ENCODE measurements around the gene ASB13.

ASB13 gene

GRCh38 chr10:5606321-5606720 lies 60.1 kb downstream of the ASB13 start:
- Histone ChIP-seq H3K27ac (ENCODE audit: low read length) (no peak overlapping the region), H3K79me2 (ENCODE audit: low read length) (no peaks in the 10 kb centered on the region), H4K20me1 (ENCODE audit: insufficient read depth, low read length) (no peaks in the 10 kb centered on the region), H3K27me3 (replicated peaks; ENCODE audit: insufficient read depth, low read length) (no peaks in the 10 kb centered on the region), H3K36me3 (replicated peaks; ENCODE audit: insufficient read depth, low read length) (no peaks in the 10 kb centered on the region), H3K4me2 (ENCODE audit: low read depth, low read length) (no peak overlapping the region), H3F3A (ENCODE audit: insufficient read depth, low read length) (no peaks in the 10 kb centered on the region), H3K9me3 (replicated peaks; ENCODE audit: insufficient read depth, low read length) (no peaks in the 10 kb centered on the region), H3K9me2 (replicated peaks; ENCODE audit: insufficient read depth, low read length) (no peaks in the 10 kb centered on the region), H3K4me3 (ENCODE audit: low read length) (no peak overlapping the region), H3K4me1 (ENCODE audit: low read length) (peaks cover 19% of the 10 kb centered on the region), H3K9ac (ENCODE audit: low read length) (no peak overlapping the region), H2AFZ (ENCODE audit: low read length) (no peak overlapping the region)
- no peak for TF ChIP-seq CTCF (IDR thresholded peaks at IDR 0.05; ENCODE audit: low read length)
- no peak for DNase-seq

DNA sequence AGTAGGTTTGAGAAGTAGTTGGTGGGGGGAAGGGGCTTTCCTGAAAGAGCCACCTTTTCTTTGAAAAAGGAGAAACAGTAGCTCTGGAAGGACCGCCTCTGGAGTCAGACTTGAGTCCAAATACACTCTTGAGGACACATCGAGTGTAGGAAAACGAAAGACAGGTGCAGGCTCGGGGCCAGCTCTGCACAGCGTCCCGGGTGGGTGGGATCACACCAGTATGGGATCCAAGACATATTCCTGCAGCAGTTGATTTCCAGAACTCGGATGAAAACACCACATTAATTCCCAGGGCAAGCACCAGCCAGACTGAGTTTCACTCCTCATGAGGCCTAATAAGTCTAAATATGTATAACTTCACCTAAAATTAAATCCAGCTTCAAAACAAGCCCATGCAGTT lies 61.4 kb downstream of the ASB13 start:
- Histone ChIP-seq H3K27me3 (replicated peaks; ENCODE audit: insufficient read depth, low read length) (no peaks in the 10 kb centered on the region), H3K79me2 (ENCODE audit: low read length) (no peaks in the 10 kb centered on the region), H3K27ac (ENCODE audit: low read length) (no peak overlapping the region), H3K9ac (ENCODE audit: low read length) (no peak overlapping the region), H3K9me2 (replicated peaks; ENCODE audit: insufficient read depth, low read length) (no peaks in the 10 kb centered on the region), H3K9me3 (replicated peaks; ENCODE audit: insufficient read depth, low read length) (no peaks in the 10 kb centered on the region), H3K36me3 (replicated peaks; ENCODE audit: insufficient read depth, low read length) (no peaks in the 10 kb centered on the region), H3F3A (ENCODE audit: insufficient read depth, low read length) (no peaks in the 10 kb centered on the region), H3K4me1 (ENCODE audit: low read length) (peaks cover 19% of the 10 kb centered on the region), H4K20me1 (ENCODE audit: insufficient read depth, low read length) (no peaks in the 10 kb centered on the region), H2AFZ (ENCODE audit: low read length) (no peak overlapping the region), H3K4me2 (ENCODE audit: low read depth, low read length) (no peak overlapping the region), H3K4me3 (ENCODE audit: low read length) (no peak overlapping the region)
- TF ChIP-seq EZH2 (optimal IDR thresholded peaks at IDR 0.05; ENCODE audit: low read depth, low read length) (no peak), CTCF (IDR thresholded peaks at IDR 0.05; ENCODE audit: low read length) (no peak), EZH2phosphoT487 (IDR thresholded peaks at IDR 0.05; ENCODE audit: low read length) (no peak)
- no peak for DNase-seq

DNA sequence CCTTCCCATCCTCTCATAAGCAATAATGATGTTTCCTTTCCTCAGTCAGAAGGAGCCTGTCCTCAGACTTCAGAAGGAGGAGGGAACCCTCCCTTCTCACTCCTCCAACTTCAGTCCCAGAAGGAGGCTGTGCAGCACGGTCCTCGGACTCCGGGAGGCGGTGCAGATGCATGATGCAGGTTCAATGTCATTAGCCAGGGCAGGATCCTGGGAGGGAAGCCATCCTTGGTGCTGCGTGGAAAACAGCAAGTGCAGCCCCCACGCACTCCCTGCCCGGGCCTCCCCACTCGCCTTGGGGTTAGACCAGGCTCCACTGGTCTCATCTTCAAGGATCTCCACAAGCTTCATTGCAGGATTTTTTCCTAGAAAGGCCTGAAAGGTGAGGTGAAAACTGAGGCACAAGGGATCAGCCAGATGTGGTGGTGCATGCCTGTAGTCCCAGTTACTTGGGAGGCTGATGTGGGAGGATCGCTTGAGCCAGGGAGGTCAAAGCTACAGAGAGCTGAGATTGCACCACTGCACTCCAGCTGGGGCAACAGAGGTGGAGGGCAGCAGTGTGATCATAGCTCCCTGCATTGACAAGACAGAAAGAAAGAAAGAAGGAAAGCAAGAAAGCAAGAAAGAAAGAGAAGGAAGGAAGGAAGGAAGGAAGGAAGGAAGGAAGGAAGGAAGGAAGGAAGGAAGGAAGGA lies 62.0 kb downstream of the ASB13 start:
- H3K79me2 ChIP-seq (ENCODE audit: low read length), result no peaks in the 10 kb centered on the region
- H3K4me3 ChIP-seq (ENCODE audit: low read length), result no peak overlapping the region
- H3K9me2 ChIP-seq (replicated peaks; ENCODE audit: insufficient read depth, low read length), result no peaks in the 10 kb centered on the region
- H3F3A ChIP-seq (ENCODE audit: insufficient read depth, low read length), result no peaks in the 10 kb centered on the region
- peaks cover 19% of the 10 kb centered on the region for H3K4me1 ChIP-seq (ENCODE audit: low read length)
- H3K27ac ChIP-seq (ENCODE audit: low read length), result no peak overlapping the region
- H3K9ac ChIP-seq (ENCODE audit: low read length), result no peak overlapping the region
- no peaks in the 10 kb centered on the region for H3K27me3 ChIP-seq (replicated peaks; ENCODE audit: insufficient read depth, low read length)
- no peak for DNase-seq
- H2AFZ ChIP-seq (ENCODE audit: low read length), result no peak overlapping the region
- H4K20me1 ChIP-seq (ENCODE audit: insufficient read depth, low read length), result no peaks in the 10 kb centered on the region
- no peak for TF ChIP-seq EZH2 (optimal IDR thresholded peaks at IDR 0.05; ENCODE audit: low read depth, low read length)
- no peak for TF ChIP-seq EZH2phosphoT487 (IDR thresholded peaks at IDR 0.05; ENCODE audit: low read length)
- TF ChIP-seq CTCF (IDR thresholded peaks at IDR 0.05; ENCODE audit: low read length), result no peak
- no peak overlapping the region for H3K4me2 ChIP-seq (ENCODE audit: low read depth, low read length)
- no peaks in the 10 kb centered on the region for H3K36me3 ChIP-seq (replicated peaks; ENCODE audit: insufficient read depth, low read length)
- no peaks in the 10 kb centered on the region for H3K9me3 ChIP-seq (replicated peaks; ENCODE audit: insufficient read depth, low read length)
